CD4-positive, alpha-beta T cell treated with Interleukin-1 beta for 1 hour (primary cell): Measurements from ENCODE around the gene DRD3.

Experiments
- DNase-seq, 2 donors: peaks; one replicate each; pipeline ENCODE4 v3.0.0-alpha.2; 2020 to 2022

DRD3 gene

GRCh38 chr3:114176890-114177289 is 2.0 kb downstream of the DRD3 start:
- no peak for DNase-seq

- DNase-seq, result no peak
These were observed 2.4 kb downstream of the DRD3 start for GRCh38 chr3:114176487-114176886.

GRCh38 chr3:114175204-114175987 is 3.5 kb downstream of the DRD3 start:
- no peak for DNase-seq

- no peak for DNase-seq
These were observed 7.2 kb downstream of the DRD3 start for GRCh38 chr3:114171677-114172076.

- DNase-seq, result no peak
These were observed 10.7 kb downstream of the DRD3 start for GRCh38 chr3:114168150-114168549.

- no peak for DNase-seq
These were observed 21.5 kb downstream of the DRD3 start for GRCh38 chr3:114157321-114157720.

- peak; percentile 11 to 15 for DNase-seq
These were observed 23.5 kb downstream of the DRD3 start for GRCh38 chr3:114155370-114155821.

GRCh38 chr3:114154321-114154821 is 24.5 kb downstream of the DRD3 start:
- no peak for DNase-seq

- DNase-seq, result peak; percentile 79 to 84
These were observed 26.2 kb downstream of the DRD3 start for GRCh38 chr3:114152519-114153151.

- no peak for DNase-seq
These were observed 27.8 kb downstream of the DRD3 start for GRCh38 chr3:114151091-114151490.

GRCh38 chr3:114147251-114147650 is 31.6 kb downstream of the DRD3 start:
- no peak for DNase-seq

- no peak for DNase-seq
These were observed 33.8 kb downstream of the DRD3 start for GRCh38 chr3:114144909-114145688.

- DNase-seq, result no peak
These were observed 35.0 kb downstream of the DRD3 start for GRCh38 chr3:114143817-114144216.

GRCh38 chr3:114139836-114140235 is 39.0 kb downstream of the DRD3 start:
- DNase-seq, result no peak

- DNase-seq, result no peak
These were observed 44.9 kb downstream of the DRD3 start for GRCh38 chr3:114133947-114134346.

GRCh38 chr3:114132500-114132899 is 46.4 kb downstream of the DRD3 start:
- DNase-seq, result no peak

- no peak for DNase-seq
These were observed 50.0 kb downstream of the DRD3 start for GRCh38 chr3:114128826-114129225.

GRCh38 chr3:114128231-114128630 is 50.6 kb downstream of the DRD3 start:
- no peak for DNase-seq

- no peak for DNase-seq
These were observed 51.3 kb downstream of the DRD3 start for GRCh38 chr3:114127517-114127916.

GRCh38 chr3:114126461-114126860 is 52.4 kb downstream of the DRD3 start:
- DNase-seq, result no peak

GRCh38 chr3:114122027-114122709 is 56.7 kb downstream of the DRD3 start:
- DNase-seq, result no peak

GRCh38 chr3:114120211-114120610 is 58.6 kb downstream of the DRD3 start:
- DNase-seq, result no peak

- no peak for DNase-seq
These were observed 59.1 kb downstream of the DRD3 start for GRCh38 chr3:114119776-114120175.
